B cell (primary cell): ENCODE data around the gene RIPOR3. TPM values are rescaled to one million over a fixed set of nuclear protein-coding genes. Genes with fewer than 3 reads are reported as not detected.

Experiments used
- ATAC-seq: fragments of 200-7000 bp; cut with Tn5 transposase; one replicate; pipeline ENCODE4 v1.10.0; 2021; ENCODE audit warnings: low read depth, mild to moderate bottlenecking, moderate number of reproducible peaks, moderate library complexity
- CTCF ChIA-PET: fragments of 350-600 bp; sonication (Branson Sonifier 250); formaldehyde crosslinking; loops from one replicate; lab custom pipeline; 2021; ENCODE audit warnings: antibody characterized with exemption, inconsistent platforms; lab: Charles Lee
- POLR2A ChIA-PET: fragments of 350-600 bp; sonication (Branson Sonifier 250); formaldehyde crosslinking; loops from one replicate; lab custom pipeline; 2021; ENCODE audit warnings: antibody characterized with exemption; lab: Charles Lee
- DNase-seq: peaks from one replicate; pipeline ENCODE4 v3.0.0; 2013
- H2AFZ ChIP-seq: 2 replicates; pipeline ENCODE4 v1.6.1; 2012; ENCODE audit warnings: mild to moderate bottlenecking, low read depth, low read length; ENCODE audit not compliant: insufficient read depth, poor library complexity, severe bottlenecking
- H3K27ac ChIP-seq, 2 donors: 1 replicate in 1 of 2; 2 replicates in 1 of 2; pipeline ENCODE4 v1.5.1; 2012 to 2013; ENCODE audit warnings: low read length in 2 of 2, mild to moderate bottlenecking in 2 of 2, moderate library complexity in 1 of 2
- H3K27me3 ChIP-seq, 4 experiments: fragments of 200-600 bp in 1 of 4; sonication (generic) in 1 of 4; replicated peaks in 1 of 4; 1 replicate in 2 of 4; 2 replicates in 2 of 4; pipeline versions ENCODE4 v1.6.1 to v1.7.0; 2013 to 2016; ENCODE audit warnings: low read length in 3 of 4, mild to moderate bottlenecking in 2 of 4, mixed read lengths in 1 of 4, moderate library complexity in 1 of 4; ENCODE audit not compliant: insufficient read depth in 4 of 4, control insufficient read depth in 3 of 4; ENCODE audit errors: control extremely low read depth in 1 of 4
- H3K36me3 ChIP-seq, 2 experiments: replicated peaks in 1 of 2; 1 replicate in 1 of 2; 2 replicates in 1 of 2; pipeline versions ENCODE4 v1.6.1 to v1.7.1; 2013; ENCODE audit warnings: low read length in 1 of 2; ENCODE audit not compliant: insufficient read depth in 2 of 2, control insufficient read depth in 1 of 2; ENCODE audit errors: control extremely low read depth in 1 of 2, extremely low read depth in 1 of 2
- H3K4me1 ChIP-seq, 2 donors: fragments of 200-600 bp in 1 of 2; sonication (generic) in 1 of 2; 1 replicate in 1 of 2; 2 replicates in 1 of 2; pipeline versions ENCODE4 v1.5.1 to v1.6.1; 2013 to 2017; ENCODE audit warnings: low read length in 2 of 2; ENCODE audit not compliant: control insufficient read depth in 2 of 2, insufficient read depth in 2 of 2
- H3K4me2 ChIP-seq: replicated peaks from 2 replicates; pipeline ENCODE3; 2012; ENCODE audit warnings: mild to moderate bottlenecking, low read depth, low read length; ENCODE audit not compliant: poor library complexity, severe bottlenecking
- H3K4me3 ChIP-seq, 5 experiments: fragments of 200-600 bp in 1 of 5; sonication (generic) in 1 of 5; 1 replicate in 3 of 5; 2 replicates in 2 of 5; pipeline versions ENCODE4 v1.5.1 to v1.7.0; 2011 to 2016; ENCODE audit warnings: low read length in 4 of 5, mild to moderate bottlenecking in 4 of 5, low read depth in 2 of 5, control low read depth in 1 of 5, moderate library complexity in 1 of 5; ENCODE audit not compliant: insufficient read depth in 1 of 5; ENCODE audit errors: control extremely low read depth in 1 of 5, extremely low read depth in 1 of 5
- H3K79me2 ChIP-seq: fragments of 200-600 bp; sonication (generic); one replicate; pipeline ENCODE4 v1.6.0; 2016; ENCODE audit warnings: low read length; ENCODE audit not compliant: control insufficient read depth, insufficient read depth
- H3K9ac ChIP-seq: fragments of 200-600 bp; sonication (generic); 2 replicates; pipeline ENCODE4 v1.6.1; 2017; ENCODE audit warnings: mild to moderate bottlenecking, low read length, moderate library complexity
- H3K9me3 ChIP-seq, 3 donors: one replicate each; pipeline versions ENCODE4 v1.6.1 to v1.7.1; 2013; ENCODE audit warnings: low read length in 2 of 3; ENCODE audit not compliant: control insufficient read depth in 2 of 3, insufficient read depth in 1 of 3; ENCODE audit errors: control extremely low read depth in 1 of 3
- H4K20me1 ChIP-seq: 2 replicates; pipeline ENCODE4 v1.6.0; 2012; ENCODE audit warnings: mild to moderate bottlenecking, low read length; ENCODE audit not compliant: insufficient read depth, control insufficient read depth, poor library complexity, severe bottlenecking
- H3K27ac Mint-ChIP-seq: one replicate; pipeline ENCODE4 v1.8.0; 2021; ENCODE audit warnings: mixed read lengths
- H3K27me3 Mint-ChIP-seq: one replicate; pipeline ENCODE4 v1.8.0; 2021; ENCODE audit warnings: mixed read lengths
- H3K4me1 Mint-ChIP-seq: one replicate; pipeline ENCODE4 v1.8.0; 2021; ENCODE audit warnings: mixed read lengths
- H3K4me3 Mint-ChIP-seq: one replicate; pipeline ENCODE4 v1.8.0; 2021; ENCODE audit warnings: mixed read lengths
- H3K9me3 Mint-ChIP-seq: one replicate; pipeline ENCODE4 v1.8.0; 2022; ENCODE audit warnings: mixed read lengths; ENCODE audit not compliant: insufficient read depth
- EZH2 ChIP-seq: IDR thresholded peaks from 2 replicates; pipeline ENCODE4 v1.6.1; 2012; ENCODE audit warnings: borderline replicate concordance, low read depth, mild to moderate bottlenecking, moderate library complexity, low read length; ENCODE audit not compliant: insufficient read depth, poor library complexity, severe bottlenecking
- WGBS: methylation state at CpG from one replicate; pipeline ENCODE4 v1.1.5; 2013; ENCODE audit warnings: missing lambda C conversion rate; ENCODE audit not compliant: insufficient coverage; 5-methylcytosine and 5-hydroxymethylcytosine counted together
- intact Hi-C: fragments of 100-400 bp; cut with micrococcal nuclease; formaldehyde crosslinking; loops from one replicate; pipeline ENCODE4 v1.10.0; 2022
- polyA plus RNA-seq: library from polyadenylated mRNA; depleted of rRNA; stranded (reverse); fragments of >200 nt; gene quantifications from 2 replicates; pipeline ENCODE4 v1.2.3, GENCODE V29; 2012
- total RNA-seq, 2 donors: library from RNA; stranded (reverse); fragments of 120-200 nt in 1 of 2; gene quantifications; 1 replicate in 1 of 2; 2 replicates in 1 of 2; pipeline versions ENCODE4 v1.2.3 to v1.2.4, GENCODE V29; 2013 to 2022
- TF ChIP-seq, protein P1 (sequence below): fragments of 200-600 bp; IDR thresholded peaks from one replicate; pipeline ENCODE4 v1.8.0; 2022; ENCODE audit warnings: antibody characterized with exemption, mild to moderate bottlenecking

RIPOR3 gene
- total and polyA plus RNA-seq, 2 donors (not counting 1 experiment from before 2014, with no cell fraction given) = 0.09 to 0.27 TPM

DNA sequence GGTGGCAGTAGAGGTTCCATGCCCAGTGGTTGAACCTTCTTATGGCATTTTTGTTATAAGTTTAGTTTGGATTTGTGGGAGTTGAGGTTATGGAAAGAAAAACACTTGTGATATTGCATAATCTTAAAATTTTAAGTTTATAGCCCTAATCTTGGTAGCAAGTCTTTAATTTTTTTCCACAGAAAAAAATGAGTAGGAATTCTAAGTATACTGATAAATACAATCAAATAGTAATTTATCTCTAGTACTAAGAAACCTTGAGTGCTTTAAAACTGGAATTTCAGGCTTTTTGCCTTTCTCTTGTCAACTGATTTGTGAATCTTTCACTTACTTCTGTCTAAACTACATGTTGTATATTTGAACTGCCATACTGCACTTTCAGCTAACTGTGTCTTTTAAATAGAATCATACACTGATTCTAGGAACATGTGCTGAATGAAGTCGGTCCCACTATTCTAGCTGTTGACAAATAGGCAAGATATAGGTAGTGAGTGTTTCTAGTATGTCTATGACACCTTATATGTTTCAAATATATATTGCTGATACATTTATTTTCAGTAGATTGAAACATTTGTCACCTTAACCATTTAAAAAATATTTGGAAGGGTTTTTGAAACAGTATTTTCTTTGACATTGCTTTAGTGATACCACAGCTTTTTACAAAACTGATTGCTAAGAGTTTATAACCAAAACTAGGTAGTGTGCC lies 42.5 kb upstream of the RIPOR3 start:
- H3K4me2 ChIP-seq = no peak overlapping the region
- H3K9me3 Mint-ChIP-seq = no peaks in the 10 kb centered on the region
- no peak overlapping the region for H3K27ac ChIP-seq
- peaks cover 2% of the 10 kb centered on the region in 2 experiments for H3K36me3 ChIP-seq
- no CpG with 5 or more reads among the region's 1 CpG for WGBS
- no peak overlapping the region for H3K4me3 ChIP-seq
- H3K4me1 Mint-ChIP-seq = peaks cover 21% of the 10 kb centered on the region
- peaks cover 40% of the 10 kb centered on the region for H3K79me2 ChIP-seq
- H3K4me1 ChIP-seq = peaks cover 15% of the 10 kb centered on the region in 2 donors
- H3K27me3 Mint-ChIP-seq = no peaks in the 10 kb centered on the region
- ATAC-seq = no peak
- POLR2A ChIA-PET = no interaction called here
- no peaks in the 10 kb centered on the region for H4K20me1 ChIP-seq
- H3K27me3 ChIP-seq = no peaks in the 10 kb centered on the region
- no peak overlapping the region for H2AFZ ChIP-seq
- H3K9me3 ChIP-seq = no peaks in the 10 kb centered on the region
- intact Hi-C loops = loop anchor here (5.0 to 10.0 kb wide), 4 partner anchors 259 to 1459 kb away; partner anchors contain the start of genes NFATC2, RNF114 and ZFP64
- no peak for DNase-seq
- no peak overlapping the region for H3K27ac Mint-ChIP-seq
- no peak overlapping the region for H3K9ac ChIP-seq
- TF ChIP-seq EZH2 = no peak
- TF ChIP-seq, protein P1, sequence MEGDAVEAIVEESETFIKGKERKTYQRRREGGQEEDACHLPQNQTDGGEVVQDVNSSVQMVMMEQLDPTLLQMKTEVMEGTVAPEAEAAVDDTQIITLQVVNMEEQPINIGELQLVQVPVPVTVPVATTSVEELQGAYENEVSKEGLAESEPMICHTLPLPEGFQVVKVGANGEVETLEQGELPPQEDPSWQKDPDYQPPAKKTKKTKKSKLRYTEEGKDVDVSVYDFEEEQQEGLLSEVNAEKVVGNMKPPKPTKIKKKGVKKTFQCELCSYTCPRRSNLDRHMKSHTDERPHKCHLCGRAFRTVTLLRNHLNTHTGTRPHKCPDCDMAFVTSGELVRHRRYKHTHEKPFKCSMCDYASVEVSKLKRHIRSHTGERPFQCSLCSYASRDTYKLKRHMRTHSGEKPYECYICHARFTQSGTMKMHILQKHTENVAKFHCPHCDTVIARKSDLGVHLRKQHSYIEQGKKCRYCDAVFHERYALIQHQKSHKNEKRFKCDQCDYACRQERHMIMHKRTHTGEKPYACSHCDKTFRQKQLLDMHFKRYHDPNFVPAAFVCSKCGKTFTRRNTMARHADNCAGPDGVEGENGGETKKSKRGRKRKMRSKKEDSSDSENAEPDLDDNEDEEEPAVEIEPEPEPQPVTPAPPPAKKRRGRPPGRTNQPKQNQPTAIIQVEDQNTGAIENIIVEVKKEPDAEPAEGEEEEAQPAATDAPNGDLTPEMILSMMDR = no peak
- CTCF ChIA-PET = interaction anchor here (0.8 to 4.8 kb wide), 2 partner anchors 16 to 564 kb away, joined by 3 to 23 read pairs; no protein-coding TSS in a partner anchor
- no peak overlapping the region for H3K4me3 Mint-ChIP-seq
